ENCODE data around the gene VDAC2. TPM values are rescaled to one million over a fixed set of nuclear protein-coding genes. Genes with fewer than 3 reads are reported as not detected.

Gene VDAC2
- total and polyA plus RNA-seq, 8 donors, result 140 to 187 (median 168) TPM

DNA sequence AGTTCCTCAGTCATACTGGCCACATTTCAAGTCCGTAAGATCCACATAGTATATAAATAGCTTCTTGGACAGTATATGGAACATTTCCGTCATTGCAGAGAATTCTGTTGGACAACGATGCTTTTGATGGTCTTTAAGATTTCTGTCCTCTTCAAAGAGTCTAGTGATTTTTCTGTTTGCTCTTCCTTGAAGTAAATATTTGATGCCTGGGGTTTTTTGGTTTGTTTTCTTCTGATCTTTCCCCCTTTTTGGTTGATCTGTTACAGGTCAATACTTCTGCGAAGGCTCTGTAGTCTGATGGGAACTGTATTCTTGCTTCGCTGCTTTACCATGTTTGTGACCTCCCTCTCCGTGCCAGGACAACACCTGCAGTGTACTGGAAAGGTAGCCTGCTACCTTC, 42.3 kb upstream of the VDAC2 start:
- DNase-seq (no peak), ATAC-seq (no peak)
- no peak overlapping the region for H3K27ac ChIP-seq
- H3K36me3 ChIP-seq, result peaks cover 0 to 52% of the 10 kb centered on the region in 2 donors
- peaks cover 0 to 17% of the 10 kb centered on the region in 2 donors for H3K4me1 ChIP-seq
- no peak overlapping the region for H3K4me3 ChIP-seq
- no peaks in the 10 kb centered on the region for H3K9me3 ChIP-seq
- intact Hi-C loops (cut with DNase I), result no loop called here
- TF ChIP-seq, protein P1, sequence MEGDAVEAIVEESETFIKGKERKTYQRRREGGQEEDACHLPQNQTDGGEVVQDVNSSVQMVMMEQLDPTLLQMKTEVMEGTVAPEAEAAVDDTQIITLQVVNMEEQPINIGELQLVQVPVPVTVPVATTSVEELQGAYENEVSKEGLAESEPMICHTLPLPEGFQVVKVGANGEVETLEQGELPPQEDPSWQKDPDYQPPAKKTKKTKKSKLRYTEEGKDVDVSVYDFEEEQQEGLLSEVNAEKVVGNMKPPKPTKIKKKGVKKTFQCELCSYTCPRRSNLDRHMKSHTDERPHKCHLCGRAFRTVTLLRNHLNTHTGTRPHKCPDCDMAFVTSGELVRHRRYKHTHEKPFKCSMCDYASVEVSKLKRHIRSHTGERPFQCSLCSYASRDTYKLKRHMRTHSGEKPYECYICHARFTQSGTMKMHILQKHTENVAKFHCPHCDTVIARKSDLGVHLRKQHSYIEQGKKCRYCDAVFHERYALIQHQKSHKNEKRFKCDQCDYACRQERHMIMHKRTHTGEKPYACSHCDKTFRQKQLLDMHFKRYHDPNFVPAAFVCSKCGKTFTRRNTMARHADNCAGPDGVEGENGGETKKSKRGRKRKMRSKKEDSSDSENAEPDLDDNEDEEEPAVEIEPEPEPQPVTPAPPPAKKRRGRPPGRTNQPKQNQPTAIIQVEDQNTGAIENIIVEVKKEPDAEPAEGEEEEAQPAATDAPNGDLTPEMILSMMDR (IDR thresholded peaks at IDR 0.05), result no peak
- H3K27me3 ChIP-seq, result no peaks in the 10 kb centered on the region

DNA sequence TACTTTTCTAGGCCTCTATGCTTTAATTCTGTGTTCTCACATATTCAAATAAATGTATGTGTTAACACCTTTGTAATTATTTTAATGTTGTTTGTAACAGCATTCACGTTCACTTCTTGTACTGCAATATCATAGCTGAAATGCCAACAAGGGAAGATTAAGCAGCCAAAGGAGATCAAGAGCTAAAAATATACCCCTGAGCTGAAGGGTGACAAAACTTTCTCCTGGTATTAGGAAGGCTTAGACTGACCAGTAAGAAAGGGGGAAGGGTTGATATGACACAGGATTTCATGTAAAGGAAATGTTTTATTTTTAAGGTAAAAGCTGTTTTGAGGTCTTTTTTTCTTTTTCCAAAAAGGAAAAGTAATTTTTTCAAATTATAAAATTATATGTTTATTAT, 40.4 kb upstream of the VDAC2 start:
- intact Hi-C loops (cut with DNase I), result no loop called here

DNA sequence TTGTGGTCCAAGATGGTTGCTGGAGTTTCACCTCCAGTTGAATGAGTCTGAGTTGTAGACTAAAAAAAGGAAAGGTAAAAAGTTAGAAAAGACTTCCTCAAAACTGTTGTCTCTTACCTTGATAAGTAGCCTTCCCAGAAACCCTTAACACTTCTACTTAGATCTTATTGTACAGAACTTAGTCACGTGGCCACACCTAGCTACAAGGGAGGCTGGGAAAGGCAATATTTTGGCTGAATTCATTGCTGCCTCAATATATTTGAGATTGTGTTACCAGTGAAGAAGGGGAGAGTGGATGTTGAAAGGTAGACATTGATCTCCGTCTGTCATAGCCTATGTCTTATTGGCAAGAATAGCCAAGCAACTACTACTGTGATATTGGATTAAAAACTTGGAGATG, 35.5 kb upstream of the VDAC2 start:
- H3K27me3 ChIP-seq, result no peaks in the 10 kb centered on the region
- ATAC-seq, result no peak
- intact Hi-C loops (cut with DNase I), result no loop called here

More for the DNA sequence above, 40.4 kb upstream of the VDAC2 start:
- ATAC-seq (no peak), DNase-seq (no peak)
- no peaks in the 10 kb centered on the region for H3K9me3 ChIP-seq
- TF ChIP-seq, protein P1 (IDR thresholded peaks at IDR 0.05), result no peak
- no peak overlapping the region for H3K27ac ChIP-seq
- H3K27me3 ChIP-seq, result no peaks in the 10 kb centered on the region
- no peak overlapping the region for H3K4me3 ChIP-seq
- peaks cover 0 to 13% of the 10 kb centered on the region in 2 donors for H3K4me1 ChIP-seq
- peaks cover 0 to 47% of the 10 kb centered on the region in 2 donors for H3K36me3 ChIP-seq

DNA sequence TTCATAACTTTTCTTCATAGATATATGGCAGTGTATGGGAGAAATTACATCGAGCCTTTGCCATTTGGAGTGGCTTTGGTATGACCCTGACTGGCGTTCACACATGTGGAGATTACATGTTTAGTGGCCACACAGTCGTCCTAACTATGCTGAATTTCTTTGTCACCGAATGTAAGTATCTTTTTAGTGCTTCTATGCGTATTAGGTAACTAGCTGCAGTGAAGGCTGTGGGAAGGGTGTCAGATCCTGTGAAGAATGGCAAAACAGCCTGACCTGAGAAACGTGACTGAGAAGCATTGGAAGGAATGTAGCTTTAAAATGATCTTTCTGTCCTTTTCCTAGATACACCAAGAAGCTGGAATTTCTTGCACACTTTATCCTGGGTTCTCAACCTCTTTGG, 34.5 kb upstream of the VDAC2 start:
- TF ChIP-seq, protein P1 (IDR thresholded peaks at IDR 0.05), result no peak
- H3K4me1 ChIP-seq, result no peaks in the 10 kb centered on the region
- no peaks in the 10 kb centered on the region for H3K9me3 ChIP-seq
- intact Hi-C loops (cut with DNase I), result no loop called here
- H3K36me3 ChIP-seq, result peaks cover 0 to 34% of the 10 kb centered on the region in 2 donors
- DNase-seq (no peak), ATAC-seq (no peak)
- H3K4me3 ChIP-seq, result no peak overlapping the region
- H3K27me3 ChIP-seq, result no peaks in the 10 kb centered on the region
- no peak overlapping the region for H3K27ac ChIP-seq

More for the DNA sequence above, 35.5 kb upstream of the VDAC2 start:
- TF ChIP-seq, protein P1 (IDR thresholded peaks at IDR 0.05), result no peak
- Histone ChIP-seq H3K4me1 (no peaks in the 10 kb centered on the region), H3K9me3 (no peaks in the 10 kb centered on the region), H3K36me3 (peaks cover 0 to 34% of the 10 kb centered on the region in 2 donors), H3K4me3 (no peak overlapping the region), H3K27ac (no peak overlapping the region)
- DNase-seq, result no peak

DNA sequence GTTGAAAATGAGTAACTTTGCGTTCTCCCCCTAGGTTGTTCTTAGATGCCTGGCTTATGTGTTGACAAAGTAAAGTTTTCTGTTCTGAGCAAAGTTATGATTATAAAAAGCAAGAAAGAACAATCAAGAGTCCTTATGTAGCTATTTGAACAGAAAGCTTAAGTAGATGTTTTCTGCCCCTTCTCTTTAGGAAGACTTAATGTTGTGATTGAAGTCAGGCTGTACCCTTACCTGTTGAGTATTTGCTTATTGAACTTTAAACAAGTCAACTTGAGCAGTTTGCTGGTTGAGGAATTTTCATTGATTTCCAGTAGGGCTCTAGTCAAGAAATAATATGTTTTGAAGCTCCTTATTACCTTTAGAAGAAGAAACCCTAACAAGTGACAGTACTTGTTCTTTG, 33.9 kb upstream of the VDAC2 start:
- peaks cover 0 to 29% of the 10 kb centered on the region in 2 donors for H3K36me3 ChIP-seq
- H3K4me3 ChIP-seq, result no peak overlapping the region
- no peaks in the 10 kb centered on the region for H3K4me1 ChIP-seq
- no peak overlapping the region for H3K27ac ChIP-seq
- TF ChIP-seq, protein P1 (IDR thresholded peaks at IDR 0.05), result no peak
- peak; percentile 74 for ATAC-seq
- no peaks in the 10 kb centered on the region for H3K9me3 ChIP-seq
- no peak for DNase-seq
- intact Hi-C loops (cut with DNase I), result no loop called here
- no peaks in the 10 kb centered on the region for H3K27me3 ChIP-seq
